H1 (cell line): Measurements from ENCODE around the gene GPC6. TPM values are rescaled to one million over a fixed set of nuclear protein-coding genes. Genes with fewer than 3 reads are reported as not detected.

Experiments
- BACH1 ChIP-seq: IDR thresholded peaks from 2 replicates; pipeline ENCODE4 v1.6.1; 2012; ENCODE audit warnings: low read length, improper control_type of control experiment
- CBX8 ChIP-seq: fragments of 300-800, 300-1000 bp; sonication (generic); IDR thresholded peaks from 2 replicates; pipeline ENCODE4 v1.7.1; 2016; ENCODE audit warnings: low read depth, low read length, borderline replicate concordance
- MAFK ChIP-seq: IDR thresholded peaks from 2 replicates; pipeline ENCODE4 v1.6.1; 2012; ENCODE audit warnings: low read depth, mild to moderate bottlenecking, improper control_type of control experiment, low read length
- RFX5 ChIP-seq: IDR thresholded peaks from 2 replicates; pipeline ENCODE4 v1.6.1; 2011; ENCODE audit warnings: low read depth, low read length, improper control_type of control experiment, borderline replicate concordance
- polyA plus RNA-seq, 7 experiments: library from polyadenylated mRNA; depleted of rRNA in 3 of 7; stranded (reverse) in 5 of 7; unstranded in 2 of 7; fragments of >200 nt in 5 of 7; fragments of 200-250 nt in 2 of 7; gene quantifications; 1 replicate in 5 of 7; 2 replicates in 1 of 7; 4 replicates in 1 of 7; pipeline versions ENCODE4 v1.2.1 to v1.2.3, GENCODE V29; 2011 to 2013; ENCODE audit warnings: missing spikeins in 2 of 7, mixed read lengths in 2 of 7
- total RNA-seq: library from RNA; stranded (reverse); fragmentation: NEBNext Ultra II Directional; extraction: Animal tissue kit (Norgen Biotek cat#: 25700); gene quantifications from 2 replicates; pipeline ENCODE4 v1.2.1, GENCODE V29; 2021

Gene GPC6
- total and polyA plus RNA-seq, 2 of the 8 experiments (the other 6 are each of a cell fraction or from before 2014, with no cell fraction given) = 5.4 to 12.0 TPM

GRCh38 chr13:94339116-94339687, 1112.6 kb downstream of the GPC6 start (continued):
- TF ChIP-seq CBX8 = no peak
- TF ChIP-seq RFX5 = no peak
- TF ChIP-seq BACH1 = no peak
- TF ChIP-seq MAFK = no peak
